T-helper 17 cell (primary cell): ENCODE results near the gene KIR2DL1. TPM values are rescaled to one million over a fixed set of nuclear protein-coding genes. Genes with fewer than 3 reads are reported as not detected.
"Not testable (repeated sequence)": the region's sequence is repeated elsewhere in the genome, so short reads cannot be mapped to it uniquely, and the experiment has no call there.

Source experiments
- ATAC-seq: fragments of 150-1000 bp; cut with Tn5 transposase; 2 replicates; pipeline ENCODE4 v1.10.0; 2021; ENCODE audit warnings: mild to moderate bottlenecking, moderate library complexity
- DNase-seq, 3 donors: peaks; one replicate each; pipeline versions ENCODE4 v3.0.0 to v3.0.0-alpha.2; 2020 to 2021
- H3K9me3 ChIP-seq: one replicate; pipeline ENCODE4 v1.7.0; 2013; ENCODE audit warnings: low read length, mild to moderate bottlenecking; ENCODE audit not compliant: control insufficient read depth, poor library complexity, severe bottlenecking
- H3K27ac Mint-ChIP-seq: one replicate; pipeline ENCODE4 v1.8.0; 2022; ENCODE audit warnings: mild to moderate bottlenecking, moderate library complexity, mixed read lengths
- H3K27me3 Mint-ChIP-seq: one replicate; pipeline ENCODE4 v1.8.0; 2022; ENCODE audit warnings: mixed read lengths
- H3K36me3 Mint-ChIP-seq: one replicate; pipeline ENCODE4 v1.8.0; 2022; ENCODE audit warnings: low read depth, mixed read lengths
- H3K4me1 Mint-ChIP-seq: one replicate; pipeline ENCODE4 v1.8.0; 2022; ENCODE audit warnings: mild to moderate bottlenecking, mixed read lengths
- H3K4me3 Mint-ChIP-seq: one replicate; pipeline ENCODE4 v1.8.0; 2022; ENCODE audit warnings: mild to moderate bottlenecking, moderate library complexity, mixed read lengths
- total RNA-seq, 4 donors: library from RNA in 2 of 4; stranded (reverse) in 2 of 4; gene quantifications; one replicate each; pipeline ENCODE4 v1.2.3 and lab custom pipeline; 2022 to 2026

Gene KIR2DL1
- total RNA-seq, 2 donors from 2014 or later: not detected

DNA sequence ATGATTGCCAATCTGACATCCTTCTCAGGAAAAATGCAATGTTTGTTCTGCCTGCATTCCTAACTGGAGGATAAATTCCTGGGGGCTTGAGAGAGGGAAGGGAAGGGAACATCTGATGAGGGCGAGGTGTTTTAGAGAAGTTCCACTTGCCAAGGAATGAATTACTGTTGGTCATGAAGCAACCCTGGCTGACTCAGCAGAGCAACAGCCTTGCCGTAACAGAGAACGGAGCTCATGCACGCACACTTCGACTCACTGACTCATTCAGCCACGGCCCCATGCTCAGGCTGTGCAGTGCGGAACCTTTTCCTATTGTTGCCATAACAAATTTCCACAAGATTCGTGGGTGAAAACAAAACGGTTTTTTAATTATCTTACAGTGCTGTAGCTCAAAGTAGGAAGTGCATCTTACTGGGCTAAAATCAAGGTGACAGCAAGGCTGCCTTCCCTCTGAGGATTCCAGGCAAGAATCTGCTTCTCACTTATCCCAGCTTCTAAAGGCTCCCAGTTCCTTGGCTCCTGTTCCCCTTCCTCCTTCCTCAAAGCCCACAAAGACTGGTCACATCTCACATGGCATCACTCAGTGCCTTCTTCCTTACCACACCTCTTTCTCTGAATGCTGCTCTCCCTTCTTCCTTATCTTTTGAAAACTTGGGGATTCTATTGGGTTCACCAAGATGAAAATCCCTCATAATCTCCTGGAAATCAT lies 21.8 kb upstream of the KIR2DL1 start:
- not testable (repeated sequence) for H3K4me1 Mint-ChIP-seq, ATAC-seq, H3K36me3 Mint-ChIP-seq, H3K27me3 Mint-ChIP-seq, H3K4me3 Mint-ChIP-seq, H3K9me3 ChIP-seq, H3K27ac Mint-ChIP-seq, DNase-seq

DNA sequence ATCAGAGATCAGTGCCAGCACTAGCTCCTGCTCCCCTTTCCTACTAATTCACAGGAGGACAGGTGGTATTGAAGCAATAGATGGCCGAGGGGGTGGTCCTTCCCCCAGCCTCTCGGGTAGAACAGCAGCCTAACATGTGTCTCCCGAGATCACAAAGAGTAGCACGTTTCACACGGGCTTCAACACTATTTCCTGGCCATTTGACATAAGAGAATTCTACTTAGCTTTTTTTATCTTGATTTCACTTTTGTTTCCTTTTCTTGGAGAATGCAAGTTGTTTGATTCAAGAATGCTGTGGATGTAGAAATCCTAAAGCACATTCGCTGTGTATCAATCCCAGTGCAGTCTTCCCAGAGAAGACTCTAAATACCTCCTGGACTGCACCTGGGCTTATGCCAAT lies 19.3 kb upstream of the KIR2DL1 start:
- H3K4me3 Mint-ChIP-seq, ATAC-seq, H3K27ac Mint-ChIP-seq, H3K4me1 Mint-ChIP-seq, DNase-seq, H3K27me3 Mint-ChIP-seq, H3K36me3 Mint-ChIP-seq, H3K9me3 ChIP-seq: not testable (repeated sequence)

DNA sequence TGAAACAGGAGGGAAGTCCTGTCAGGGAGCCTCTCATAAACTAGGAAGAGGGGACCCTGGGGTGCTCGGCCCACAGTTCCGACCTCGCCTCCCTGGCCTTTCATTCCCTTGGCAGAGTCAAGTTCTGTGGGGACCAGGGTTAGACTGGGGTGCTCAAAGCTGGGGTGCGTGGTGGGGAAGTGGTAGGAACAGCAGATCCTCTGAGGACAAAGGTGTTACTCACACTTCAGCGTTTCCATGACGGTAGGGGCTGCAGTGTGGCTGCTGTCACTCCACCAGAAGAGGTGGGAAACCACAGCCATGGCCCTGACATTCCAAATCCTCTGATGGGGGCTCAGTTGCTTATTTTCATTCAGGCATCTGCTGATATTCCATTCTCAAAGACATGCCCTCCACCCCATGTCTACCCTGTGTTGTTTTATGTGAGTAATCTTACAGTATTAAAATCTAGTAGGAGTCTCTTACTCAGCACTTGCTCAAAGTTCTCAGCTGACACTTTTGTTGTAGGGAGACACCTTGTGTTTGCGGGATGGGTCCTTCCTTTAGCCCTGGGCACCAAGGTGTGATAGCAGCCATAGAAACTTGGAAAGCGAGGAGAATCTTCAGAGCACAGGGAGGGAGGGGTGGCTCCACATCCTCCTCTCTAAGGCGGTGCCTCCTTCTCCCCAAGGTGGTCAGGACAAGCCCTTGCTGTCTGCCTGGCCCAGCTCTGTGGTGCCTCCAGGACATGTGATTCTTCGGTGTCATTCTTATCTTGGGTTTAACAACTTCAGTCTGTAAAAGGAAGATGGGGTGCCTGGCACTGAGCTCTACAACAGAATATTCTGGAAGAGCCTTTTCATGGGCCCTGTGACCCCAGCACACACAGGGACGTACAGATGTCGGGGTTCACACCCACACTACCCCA lies 13.1 kb upstream of the KIR2DL1 start:
- not testable (repeated sequence) for DNase-seq, H3K4me1 Mint-ChIP-seq, H3K27me3 Mint-ChIP-seq, H3K27ac Mint-ChIP-seq, H3K36me3 Mint-ChIP-seq, H3K9me3 ChIP-seq, ATAC-seq, H3K4me3 Mint-ChIP-seq

DNA sequence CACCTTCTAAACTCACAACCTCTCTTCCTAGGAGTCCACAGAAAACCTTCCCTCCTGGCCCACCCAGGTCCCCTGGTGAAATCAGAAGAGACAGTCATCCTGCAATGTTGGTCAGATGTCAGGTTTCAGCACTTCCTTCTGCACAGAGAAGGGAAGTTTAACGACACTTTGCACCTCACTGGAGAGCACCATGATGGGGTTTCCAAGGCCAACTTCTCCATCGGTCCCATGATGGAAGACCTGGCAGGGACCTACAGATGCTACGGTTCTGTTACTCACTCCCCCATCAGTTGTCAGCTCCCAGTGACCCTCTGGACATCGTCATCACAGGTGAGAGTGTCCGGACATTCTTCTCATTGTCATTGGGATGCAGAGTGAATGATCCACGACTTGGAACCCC lies 11.0 kb upstream of the KIR2DL1 start:
- not testable (repeated sequence) for DNase-seq, H3K36me3 Mint-ChIP-seq, H3K27ac Mint-ChIP-seq, H3K9me3 ChIP-seq, H3K4me3 Mint-ChIP-seq, H3K4me1 Mint-ChIP-seq, H3K27me3 Mint-ChIP-seq, ATAC-seq

DNA sequence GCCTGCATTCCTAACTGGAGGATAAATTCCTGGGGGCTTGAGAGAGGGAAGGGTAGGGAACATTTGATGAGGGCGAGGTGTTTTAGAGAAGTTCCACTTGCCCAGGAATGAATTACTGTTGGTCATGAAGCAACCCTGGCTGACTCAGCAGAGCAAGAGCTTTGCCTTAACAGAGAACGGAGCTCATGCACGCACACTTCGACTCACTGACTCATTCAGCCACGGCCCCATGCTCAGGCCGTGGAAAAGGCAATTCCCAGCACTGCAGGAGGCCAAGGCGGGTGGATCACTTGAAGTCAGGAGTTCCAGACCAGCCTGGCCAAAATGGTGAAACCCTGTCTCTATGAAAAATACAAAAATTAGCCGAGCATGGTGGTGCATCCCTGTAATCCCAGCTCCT lies 5.4 kb upstream of the KIR2DL1 start:
- H3K27ac Mint-ChIP-seq, DNase-seq, H3K27me3 Mint-ChIP-seq, H3K4me1 Mint-ChIP-seq, H3K36me3 Mint-ChIP-seq, H3K4me3 Mint-ChIP-seq, ATAC-seq, H3K9me3 ChIP-seq: not testable (repeated sequence)

DNA sequence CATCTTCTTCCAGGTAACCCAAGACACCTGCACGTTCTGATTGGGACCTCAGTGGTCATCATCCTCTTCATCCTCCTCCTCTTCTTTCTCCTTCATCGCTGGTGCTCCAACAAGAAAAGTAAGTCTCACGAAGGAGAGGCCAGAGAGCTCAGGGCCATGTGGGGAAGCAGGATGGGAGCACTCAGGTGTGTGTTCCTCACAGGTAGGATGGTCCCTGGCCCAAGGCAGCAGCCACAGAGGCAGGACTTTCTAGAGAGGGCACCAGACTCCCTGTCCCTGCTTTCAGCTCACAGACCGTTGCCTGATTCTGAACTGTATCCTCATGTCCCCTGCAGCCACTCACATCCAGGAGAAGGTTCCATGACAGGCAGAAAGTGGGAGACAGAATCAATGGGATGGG lies 3.1 kb upstream of the KIR2DL1 start:
- not testable (repeated sequence) for H3K36me3 Mint-ChIP-seq, H3K27ac Mint-ChIP-seq, ATAC-seq, H3K4me3 Mint-ChIP-seq, H3K4me1 Mint-ChIP-seq, DNase-seq, H3K27me3 Mint-ChIP-seq, H3K9me3 ChIP-seq

DNA sequence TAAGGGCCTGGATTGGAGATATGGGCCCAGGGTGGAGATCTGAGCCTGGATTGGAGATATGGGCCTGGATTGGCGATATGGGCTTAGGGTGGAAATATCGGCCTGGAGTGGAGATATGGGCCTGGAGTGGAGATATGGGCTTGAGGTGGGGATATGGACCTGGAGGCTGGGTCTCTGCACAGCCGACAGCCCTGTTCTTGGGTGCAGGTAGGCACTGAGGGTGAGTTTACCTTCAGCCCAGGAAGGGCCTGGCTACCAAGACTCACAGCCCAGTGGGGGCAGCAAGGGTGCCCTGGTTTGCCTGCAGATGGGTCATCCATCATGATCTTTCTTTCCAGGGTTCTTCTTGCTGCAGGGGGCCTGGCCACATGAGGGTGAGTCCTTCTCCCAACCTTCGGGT lies 918 bp downstream of the KIR2DL1 start:
- not testable (repeated sequence) for H3K9me3 ChIP-seq, H3K4me3 Mint-ChIP-seq, H3K27me3 Mint-ChIP-seq, H3K36me3 Mint-ChIP-seq, H3K27ac Mint-ChIP-seq, H3K4me1 Mint-ChIP-seq, DNase-seq, ATAC-seq

DNA sequence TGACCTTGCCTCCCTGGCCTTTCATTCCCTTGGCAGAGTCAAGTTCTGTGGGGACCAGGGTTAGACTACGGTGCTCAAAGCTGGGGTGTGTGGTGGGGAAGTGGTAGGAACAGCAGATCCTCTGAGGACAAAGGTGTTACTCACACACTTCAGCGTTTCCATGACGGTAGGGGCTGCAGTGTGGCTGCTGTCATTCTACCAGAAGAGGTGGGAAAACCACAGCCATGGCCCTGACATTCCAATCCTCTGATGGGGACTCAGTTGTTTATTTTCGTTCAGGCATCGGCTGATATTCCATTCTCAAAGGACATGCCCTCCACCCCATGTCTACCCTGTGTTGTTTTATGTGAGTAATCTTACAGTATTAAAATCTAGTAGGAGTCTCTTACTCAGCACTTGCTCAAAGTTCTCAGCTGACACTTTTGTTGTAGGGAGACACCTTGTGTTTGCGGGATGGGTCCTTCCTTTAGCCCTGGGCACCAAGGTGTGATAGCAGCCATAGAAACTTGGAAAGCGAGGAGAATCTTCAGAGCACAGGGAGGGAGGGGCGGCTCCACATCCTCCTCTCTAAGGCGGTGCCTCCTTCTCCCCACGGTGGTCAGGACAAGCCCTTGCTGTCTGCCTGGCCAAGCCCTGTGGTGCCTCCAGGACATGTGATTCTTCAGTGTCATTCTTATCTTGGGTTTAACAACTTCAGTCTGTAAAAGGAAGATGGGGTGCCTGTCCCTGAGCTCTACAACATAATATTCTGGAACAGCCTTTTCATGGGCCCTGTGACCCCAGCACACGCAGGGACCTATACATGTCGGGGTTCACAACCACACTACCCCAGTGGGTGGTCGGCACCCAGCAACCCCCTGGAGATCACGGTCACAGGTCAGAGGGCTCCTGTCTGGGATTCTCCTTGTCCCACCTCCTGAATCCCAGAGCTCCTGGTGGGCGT lies 1.7 kb downstream of the KIR2DL1 start:
- not testable (repeated sequence) for H3K9me3 ChIP-seq, H3K27me3 Mint-ChIP-seq, H3K4me3 Mint-ChIP-seq, DNase-seq, H3K27ac Mint-ChIP-seq, H3K36me3 Mint-ChIP-seq, H3K4me1 Mint-ChIP-seq, ATAC-seq

DNA sequence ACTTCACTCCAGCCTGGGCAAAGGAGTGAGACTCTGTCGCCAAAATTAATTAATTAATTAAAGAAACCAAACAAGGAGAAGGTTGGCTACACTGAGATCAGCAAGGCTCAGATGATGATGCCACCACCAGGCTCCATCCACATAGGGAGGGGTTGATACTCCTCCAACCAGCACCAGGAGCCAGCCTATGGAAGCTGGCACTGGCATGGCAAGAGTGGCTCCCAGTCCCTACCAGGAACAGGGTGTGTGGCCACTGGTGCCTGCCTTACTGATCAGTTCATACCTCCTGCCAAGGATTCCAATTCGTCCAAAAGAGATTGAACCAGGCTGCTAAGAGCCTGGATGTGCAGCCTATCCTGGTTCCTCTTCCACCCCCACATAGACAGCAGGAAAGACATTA lies 3.1 kb downstream of the KIR2DL1 start:
- H3K36me3 Mint-ChIP-seq, H3K4me3 Mint-ChIP-seq, ATAC-seq, H3K27me3 Mint-ChIP-seq, DNase-seq, H3K9me3 ChIP-seq, H3K4me1 Mint-ChIP-seq, H3K27ac Mint-ChIP-seq: not testable (repeated sequence)

DNA sequence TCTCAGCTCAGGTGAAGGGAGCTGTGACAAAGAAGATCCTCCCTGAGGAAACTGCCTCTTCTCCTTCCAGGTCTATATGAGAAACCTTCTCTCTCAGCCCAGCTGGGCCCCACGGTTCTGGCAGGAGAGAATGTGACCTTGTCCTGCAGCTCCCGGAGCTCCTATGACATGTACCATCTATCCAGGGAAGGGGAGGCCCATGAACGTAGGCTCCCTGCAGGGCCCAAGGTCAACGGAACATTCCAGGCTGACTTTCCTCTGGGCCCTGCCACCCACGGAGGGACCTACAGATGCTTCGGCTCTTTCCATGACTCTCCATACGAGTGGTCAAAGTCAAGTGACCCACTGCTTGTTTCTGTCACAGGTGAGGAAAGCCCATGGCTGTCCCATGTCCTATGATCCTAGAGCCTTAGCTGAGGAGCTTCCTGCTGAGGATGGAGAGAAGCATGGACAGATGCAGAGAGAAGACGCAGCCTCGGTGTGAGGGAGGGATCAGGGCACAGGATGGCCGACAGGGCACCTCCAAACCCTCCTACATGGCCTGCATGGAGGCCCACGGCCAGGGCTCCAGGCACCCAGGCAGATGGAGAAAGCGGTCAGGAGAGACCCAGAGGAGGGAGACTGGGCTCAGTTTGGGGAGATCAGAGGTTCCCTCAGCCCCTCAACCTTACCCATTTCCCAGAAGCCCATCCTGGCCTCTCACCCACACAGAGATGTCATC lies 5.7 kb downstream of the KIR2DL1 start:
- H3K36me3 Mint-ChIP-seq, H3K4me3 Mint-ChIP-seq, H3K4me1 Mint-ChIP-seq, H3K27ac Mint-ChIP-seq, H3K27me3 Mint-ChIP-seq, H3K9me3 ChIP-seq, ATAC-seq, DNase-seq: not testable (repeated sequence)

DNA sequence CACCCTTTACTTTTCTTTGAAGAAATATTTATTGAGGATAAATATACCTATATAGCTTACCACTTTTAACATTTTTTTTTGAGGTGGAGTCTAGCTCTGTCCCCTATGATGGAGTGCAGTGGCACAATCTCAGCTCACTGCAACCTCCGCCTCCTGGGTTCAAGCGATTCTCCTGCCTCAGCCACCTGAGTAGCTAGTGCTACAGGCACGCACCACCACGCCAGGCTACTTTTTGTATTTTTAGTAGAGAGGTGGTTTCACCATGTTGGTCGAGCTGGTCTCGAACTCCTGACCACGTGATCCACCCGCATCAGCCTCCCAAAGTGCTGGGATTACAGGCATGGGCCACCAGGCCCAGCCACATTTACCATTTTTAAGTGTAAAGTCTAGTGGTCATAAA lies 6.2 kb downstream of the KIR2DL1 start:
- H3K36me3 Mint-ChIP-seq, H3K4me1 Mint-ChIP-seq, DNase-seq, H3K27me3 Mint-ChIP-seq, ATAC-seq, H3K27ac Mint-ChIP-seq, H3K9me3 ChIP-seq, H3K4me3 Mint-ChIP-seq: not testable (repeated sequence)

DNA sequence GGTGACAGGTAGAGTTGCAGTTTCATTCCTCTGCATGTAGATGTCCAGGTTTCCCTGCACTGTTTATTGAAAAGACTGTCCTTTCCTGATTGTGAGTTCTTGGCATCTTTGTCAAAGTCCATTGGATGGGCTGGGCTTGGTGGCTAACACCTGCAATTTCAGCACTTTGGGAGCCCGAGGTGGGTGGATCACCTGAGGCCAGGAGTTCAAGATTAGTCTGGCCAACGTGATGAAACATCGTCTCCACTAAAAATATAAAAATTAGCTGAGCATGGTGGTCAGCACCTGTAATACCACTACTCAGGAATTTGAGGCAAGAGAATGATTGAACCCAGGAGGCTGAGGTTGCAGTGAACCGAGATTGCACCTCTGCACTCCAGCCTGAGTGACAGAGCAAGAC lies 8.3 kb downstream of the KIR2DL1 start:
- not testable (repeated sequence) for H3K27ac Mint-ChIP-seq, H3K36me3 Mint-ChIP-seq, H3K27me3 Mint-ChIP-seq, H3K4me3 Mint-ChIP-seq, DNase-seq, H3K4me1 Mint-ChIP-seq, ATAC-seq, H3K9me3 ChIP-seq
